ENCODE results near the gene FBXO31. TPM values are rescaled to one million over a fixed set of nuclear protein-coding genes. Genes with fewer than 3 reads are reported as not detected.

FBXO31 gene
- total RNA-seq, 2 donors from 2014 or later, result 39.5 to 65.8 TPM

DNA sequence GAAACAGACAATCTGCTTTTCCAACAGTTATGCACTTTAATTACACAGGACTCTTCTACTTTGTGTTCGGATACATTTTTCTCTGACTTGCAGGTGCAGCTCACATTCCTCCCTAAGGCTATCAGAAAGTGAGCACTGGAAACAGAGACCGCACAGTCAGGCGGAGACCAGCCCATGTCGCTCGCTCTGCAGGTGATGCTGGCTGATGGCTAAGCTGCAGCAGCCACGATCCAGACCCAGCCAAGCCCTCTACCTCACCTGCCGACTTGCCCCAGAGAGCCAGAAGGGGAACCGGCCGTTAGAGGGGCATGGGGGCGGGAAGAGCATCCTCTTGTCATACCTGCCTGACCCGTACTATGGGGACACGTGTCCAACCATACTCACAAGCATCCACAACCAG is 42.4 kb upstream of the FBXO31 start:
- intact Hi-C loops (cut with DNase I), result no loop called here
- H3K36me3 ChIP-seq, result peaks cover 0 to 7% of the 10 kb centered on the region in 2 donors
- no peaks in the 10 kb centered on the region for H3K4me1 ChIP-seq (replicated peaks)
- no peak for DNase-seq (ENCODE audit: low spot score)
- H3K27me3 ChIP-seq (replicated peaks; ENCODE audit: insufficient read depth), result no peaks in the 10 kb centered on the region
- no peak overlapping the region for H3K4me3 ChIP-seq
- WGBS, result 94% methylated on average over 12 of the region's 12 CpGs
- no peak for TF ChIP-seq POLR2AphosphoS5 (IDR thresholded peaks at IDR 0.05)
- H3K9me3 ChIP-seq, result no peaks in the 10 kb centered on the region
- H3K27ac ChIP-seq, result no peak overlapping the region

- Histone ChIP-seq H3K27ac (no peak overlapping the region), H3K27me3 (replicated peaks; ENCODE audit: insufficient read depth) (no peaks in the 10 kb centered on the region), H3K4me3 (no peak overlapping the region), H3K36me3 (peaks cover 0 to 7% of the 10 kb centered on the region in 2 donors), H3K9me3 (no peaks in the 10 kb centered on the region), H3K4me1 (replicated peaks) (no peaks in the 10 kb centered on the region)
- intact Hi-C loops (cut with DNase I), result no loop called here
- DNase-seq (ENCODE audit: low spot score), result no peak
- TF ChIP-seq POLR2A (IDR thresholded peaks at IDR 0.05), result no peak
- no peak for TF ChIP-seq POLR2AphosphoS5 (IDR thresholded peaks at IDR 0.05)
- 82% methylated on average over 12 of the region's 12 CpGs for WGBS
Observed at GRCh38 chr16:87424266-87424665, 40.7 kb upstream of the FBXO31 start.

GRCh38 chr16:87423429-87423828 is 39.9 kb upstream of the FBXO31 start:
- Histone ChIP-seq H3K27ac (no peak overlapping the region), H3K9me3 (no peaks in the 10 kb centered on the region), H3K36me3 (peaks cover 0 to 7% of the 10 kb centered on the region in 2 donors), H3K4me3 (no peak overlapping the region), H3K27me3 (replicated peaks; ENCODE audit: insufficient read depth) (no peaks in the 10 kb centered on the region), H3K4me1 (replicated peaks) (no peaks in the 10 kb centered on the region)
- no peak for DNase-seq (ENCODE audit: low spot score)
- WGBS, result 95% methylated on average over 15 of the region's 15 CpGs
- TF ChIP-seq CTCF (IDR thresholded peaks at IDR 0.05), result no peak
- no peak for TF ChIP-seq POLR2A (IDR thresholded peaks at IDR 0.05)
- TF ChIP-seq POLR2AphosphoS5 (IDR thresholded peaks at IDR 0.05), result no peak
- intact Hi-C loops (cut with DNase I), result no loop called here

DNA sequence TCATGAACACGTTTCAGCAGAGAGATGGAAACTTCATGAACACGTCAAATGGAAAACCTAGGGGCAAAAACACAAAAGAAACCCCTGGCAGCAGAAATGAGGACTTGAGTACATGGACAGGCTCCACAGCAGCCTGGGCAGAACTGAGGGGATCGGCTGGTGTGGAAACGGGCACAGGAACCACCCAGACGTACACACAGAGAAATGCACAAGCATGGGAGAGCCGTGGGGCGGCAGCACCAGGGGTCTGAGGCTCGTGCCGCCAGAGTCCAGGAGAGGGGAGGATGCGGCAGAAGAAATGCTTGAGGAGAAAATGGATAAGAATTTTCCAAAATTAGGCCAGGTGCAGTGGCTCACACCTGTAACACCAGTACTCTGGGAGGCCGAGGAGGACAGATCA is 38.5 kb upstream of the FBXO31 start:
- H3K36me3 ChIP-seq, result peaks cover 0 to 7% of the 10 kb centered on the region in 2 donors
- no peak overlapping the region for H3K4me3 ChIP-seq
- DNase-seq (ENCODE audit: low spot score), result no peak
- no peaks in the 10 kb centered on the region for H3K4me1 ChIP-seq (replicated peaks)
- H3K9me3 ChIP-seq, result no peaks in the 10 kb centered on the region
- no peak overlapping the region for H3K27ac ChIP-seq
- H3K27me3 ChIP-seq (replicated peaks; ENCODE audit: insufficient read depth), result no peaks in the 10 kb centered on the region
- no peak for TF ChIP-seq CTCF (IDR thresholded peaks at IDR 0.05)
- TF ChIP-seq POLR2AphosphoS5 (IDR thresholded peaks at IDR 0.05), result no peak
- TF ChIP-seq POLR2A (IDR thresholded peaks at IDR 0.05), result no peak
- intact Hi-C loops (cut with DNase I), result no loop called here
- 94% methylated on average over 11 of the region's 11 CpGs for WGBS

GRCh38 chr16:87421003-87421912 is 37.7 kb upstream of the FBXO31 start:
- H3K36me3 ChIP-seq, result peaks cover 0 to 7% of the 10 kb centered on the region in 2 donors
- no peak for TF ChIP-seq CTCF (IDR thresholded peaks at IDR 0.05)

More at GRCh38 chr16:87421003-87421912, 37.7 kb upstream of the FBXO31 start:
- no peaks in the 10 kb centered on the region for H3K27me3 ChIP-seq (replicated peaks; ENCODE audit: insufficient read depth)
- WGBS, result 93% methylated on average over 24 of the region's 25 CpGs
- no peaks in the 10 kb centered on the region for H3K4me1 ChIP-seq (replicated peaks)
- intact Hi-C loops (cut with DNase I), result no loop called here
- no peak for DNase-seq (ENCODE audit: low spot score)
- H3K27ac ChIP-seq, result no peak overlapping the region
- no peak overlapping the region for H3K4me3 ChIP-seq
- no peaks in the 10 kb centered on the region for H3K9me3 ChIP-seq
